CMK (cell line): ENCODE data around the gene SNAI1.
"Not testable (repeated sequence)": the region's sequence is repeated elsewhere in the genome, so short reads cannot be mapped to it uniquely, and the experiment has no call there.

Source experiments
- DNase-seq: peaks from one replicate; pipeline ENCODE4 v3.0.0-alpha.2; 2010; ENCODE audit warnings: low read depth

Gene SNAI1

GRCh38 chr20:49982346-49983122, at the start of gene SNAI1:
SNAI1 (plus strand) TSS chr20:49982980; CDS start chr20:49983060, 80 bp downstream.
- DNase-seq: peak; percentile 72

DNA sequence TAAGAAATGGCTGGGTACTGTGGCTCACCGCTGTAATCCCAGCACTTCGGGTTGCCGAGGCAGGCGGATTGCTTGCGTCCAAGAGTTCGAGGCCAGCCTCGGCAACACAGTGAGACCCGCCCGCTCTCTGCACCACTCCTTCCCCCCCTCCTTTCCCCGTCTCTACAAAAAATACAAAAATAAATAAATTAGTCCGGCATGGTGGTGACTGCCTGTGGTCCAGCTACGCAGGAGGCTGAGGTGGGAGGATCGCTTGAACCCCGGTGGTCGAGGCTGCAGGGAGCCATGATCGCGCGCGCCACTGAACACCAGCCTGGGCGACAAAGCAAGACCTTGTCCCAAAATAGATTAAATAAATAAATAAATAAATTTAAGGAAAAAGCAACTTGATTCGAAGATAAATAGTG, 47.0 kb upstream of the SNAI1 start:
- no peak for DNase-seq

DNA sequence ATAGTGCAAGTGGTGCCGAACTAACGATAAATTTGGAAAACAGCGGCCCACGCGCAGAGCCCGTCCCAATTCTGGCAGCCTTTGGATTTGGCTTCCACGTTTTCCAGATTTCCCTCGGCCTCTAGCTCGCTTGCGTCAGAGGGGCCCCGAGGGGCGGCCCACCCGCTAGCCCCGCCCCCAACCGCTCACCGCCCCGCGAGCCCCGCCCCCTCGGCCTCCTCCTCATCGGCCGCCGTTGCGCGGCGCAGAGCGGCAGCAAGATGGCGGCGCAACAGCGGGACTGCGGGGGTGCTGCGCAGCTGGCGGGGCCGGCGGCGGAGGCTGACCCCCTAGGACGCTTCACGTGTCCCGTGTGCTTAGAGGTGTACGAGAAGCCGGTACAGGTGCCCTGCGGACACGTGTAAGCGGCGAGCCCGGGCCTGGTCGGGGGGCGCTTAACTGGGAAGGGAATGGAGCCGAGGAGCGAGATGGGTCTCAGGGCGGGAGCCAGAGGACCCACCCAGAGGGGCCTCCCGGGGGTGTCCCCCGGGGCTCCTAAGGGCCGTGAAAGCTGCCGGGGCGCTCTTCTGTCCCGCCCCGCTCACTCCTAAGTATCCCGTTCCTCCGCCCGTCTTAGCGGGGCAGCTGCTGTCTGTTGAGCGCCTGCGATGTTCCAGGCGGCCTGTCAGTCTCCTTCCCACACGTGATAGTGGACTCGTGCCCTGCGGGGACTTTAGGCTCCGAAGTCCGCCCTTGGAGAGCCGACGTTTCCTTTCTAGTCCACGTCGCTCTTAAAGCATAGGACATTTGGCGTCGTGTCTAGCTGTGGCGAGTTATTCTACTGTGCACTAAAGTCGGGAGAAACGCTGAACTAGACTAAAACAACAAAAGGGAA, 46.4 kb upstream of the SNAI1 start, which contains the start of gene RNF114:
Gene RNF114, plus strand, starts transcription at position 245 of the 874 bp plus-strand sequence. Its CDS starts 16 bp downstream, at position 261.
- DNase-seq: peak; percentile 73

GRCh38 chr20:49937027-49937929, 45.5 kb upstream of the SNAI1 start:
- no peak for DNase-seq

DNA sequence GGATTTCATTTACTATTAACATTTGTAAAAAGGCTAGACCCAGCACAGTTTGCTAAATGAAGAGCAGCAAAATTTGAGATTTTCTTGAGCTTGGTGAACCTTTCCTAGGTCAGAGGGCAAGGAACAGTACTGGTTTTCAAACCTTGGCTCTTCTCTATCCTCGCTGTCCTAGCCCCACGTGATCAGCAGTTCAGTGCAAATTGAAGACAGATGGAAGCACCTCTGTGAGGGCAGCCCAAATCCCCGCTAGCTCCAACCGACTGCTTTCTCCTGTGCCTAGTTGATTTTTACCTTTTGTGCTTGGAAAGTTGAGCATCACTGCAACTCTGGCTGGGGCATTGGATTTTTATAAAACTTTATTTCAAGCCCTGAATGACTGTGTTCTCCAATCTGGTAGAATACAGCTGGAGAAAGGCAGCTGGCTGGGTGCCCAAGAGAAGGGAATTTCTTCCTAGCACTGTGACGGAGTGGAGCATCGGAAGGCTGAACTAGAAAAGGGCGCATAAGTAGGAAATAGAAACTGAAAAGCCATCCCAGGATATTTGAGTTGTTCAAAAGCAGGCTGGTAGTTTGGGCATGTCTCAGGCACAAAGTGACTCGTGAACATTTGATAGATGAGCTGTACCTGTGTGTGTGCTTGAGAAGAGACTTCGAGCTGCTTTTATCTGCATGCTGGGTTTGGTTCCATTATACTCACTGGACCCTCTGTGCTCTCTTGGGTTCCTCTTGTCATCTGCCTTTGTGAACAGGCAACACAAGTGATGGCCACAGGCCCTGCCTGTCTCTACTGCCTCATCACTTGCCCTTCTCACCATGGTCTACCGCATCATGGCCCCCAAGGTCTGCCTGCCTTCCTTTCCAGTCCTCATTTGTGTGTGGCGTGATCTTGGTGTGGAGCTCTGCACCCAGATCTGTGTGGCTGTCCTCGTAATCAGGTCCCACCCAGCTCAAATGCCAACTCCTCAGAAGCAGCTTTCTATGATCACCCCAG, 44.3 kb upstream of the SNAI1 start:
- DNase-seq: no peak

GRCh38 chr20:49941456-49941855, 41.3 kb upstream of the SNAI1 start:
- no peak for DNase-seq

GRCh38 chr20:49942303-49942702, 40.5 kb upstream of the SNAI1 start:
- DNase-seq: no peak

GRCh38 chr20:49942942-49943341, 39.8 kb upstream of the SNAI1 start:
- DNase-seq: no peak

- no peak for DNase-seq
These were observed 37.5 kb upstream of the SNAI1 start for GRCh38 chr20:49945306-49945700.

DNA sequence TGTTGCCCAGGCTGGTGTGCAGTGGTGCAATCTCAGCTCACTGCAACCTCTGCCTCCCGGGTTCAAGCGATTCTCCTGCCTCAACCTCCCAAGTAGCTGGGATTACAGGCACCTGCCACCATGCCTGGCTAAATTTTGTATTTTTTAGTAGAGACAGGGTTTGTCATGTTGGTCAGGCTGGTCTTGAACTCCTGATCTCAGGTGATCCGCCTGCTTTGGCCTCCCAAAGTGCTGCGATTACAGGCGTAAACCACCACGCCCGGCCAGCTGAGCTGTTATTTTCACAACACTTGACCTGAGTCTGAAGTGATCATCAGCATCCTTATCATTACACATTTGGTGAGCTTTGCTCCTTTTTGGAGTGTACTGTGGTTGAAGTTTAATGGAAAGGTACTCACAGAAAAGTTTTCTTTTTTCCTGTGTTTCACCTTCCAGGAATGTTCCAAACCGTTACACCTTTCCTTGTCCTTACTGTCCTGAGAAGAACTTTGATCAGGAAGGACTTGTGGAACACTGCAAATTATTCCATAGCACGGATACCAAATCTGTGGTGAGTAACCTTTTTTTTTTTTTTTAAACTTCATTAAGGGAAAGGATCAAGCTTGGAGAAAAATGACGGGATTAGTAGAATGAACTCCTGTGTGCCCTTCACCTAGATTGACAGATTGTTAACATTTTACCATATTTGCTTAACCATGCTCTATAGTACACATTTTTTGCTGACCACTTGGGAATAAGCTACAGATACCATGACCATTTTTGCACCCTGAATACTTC, 36.9 kb upstream of the SNAI1 start:
- DNase-seq: no peak

- no peak for DNase-seq
These were observed 34.6 kb upstream of the SNAI1 start for GRCh38 chr20:49948178-49948577.

DNA sequence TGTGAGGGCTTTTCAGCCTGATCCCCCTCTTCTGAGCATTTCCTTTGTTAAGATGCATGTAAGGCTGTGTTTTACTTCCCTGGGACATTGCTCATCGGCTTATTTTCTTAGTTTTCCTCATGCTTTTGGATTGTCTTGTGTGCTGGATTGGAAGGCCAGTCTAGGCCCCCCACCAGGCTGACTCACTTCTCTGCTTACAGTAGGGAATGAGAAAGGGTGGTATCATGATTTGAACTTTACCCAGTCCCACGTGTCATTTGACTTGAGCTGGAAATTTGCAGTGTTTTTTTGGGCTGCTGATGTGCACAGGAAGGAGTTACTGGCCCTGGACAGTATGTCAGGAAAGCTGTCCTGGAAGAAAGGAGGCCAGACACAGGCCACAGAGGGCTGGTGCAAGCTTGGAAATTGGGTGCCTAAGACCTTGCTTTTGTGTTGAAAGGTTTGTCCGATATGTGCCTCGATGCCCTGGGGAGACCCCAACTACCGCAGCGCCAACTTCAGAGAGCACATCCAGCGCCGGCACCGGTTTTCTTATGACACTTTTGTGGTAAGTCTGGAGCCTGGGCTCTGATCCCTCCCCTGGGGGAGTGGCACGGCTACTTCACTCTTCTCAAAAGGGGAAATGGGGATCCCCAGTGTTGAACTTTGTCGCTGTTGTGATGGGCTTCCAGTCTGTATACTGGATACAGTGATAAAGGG, 33.8 kb upstream of the SNAI1 start:
- DNase-seq: no peak

DNA sequence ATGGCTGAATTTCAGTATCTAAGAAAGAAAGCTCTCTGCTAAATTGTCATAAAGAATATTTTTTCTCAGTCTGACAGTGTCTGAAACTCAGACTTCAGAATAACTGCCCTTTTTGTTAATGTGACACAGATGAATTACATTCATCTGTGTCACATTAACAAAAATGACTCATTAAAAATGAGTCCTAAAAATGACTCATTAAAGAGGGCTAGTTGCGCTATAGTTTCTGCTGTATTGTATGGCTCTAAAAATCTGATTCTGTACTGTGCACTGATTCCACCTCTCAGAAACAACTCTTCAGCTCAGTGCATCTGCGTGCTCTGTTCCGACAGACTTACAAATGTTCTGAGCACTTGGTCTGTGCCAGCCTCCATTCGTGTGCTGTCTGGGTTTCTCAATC, 31.6 kb upstream of the SNAI1 start:
- DNase-seq: no peak

DNA sequence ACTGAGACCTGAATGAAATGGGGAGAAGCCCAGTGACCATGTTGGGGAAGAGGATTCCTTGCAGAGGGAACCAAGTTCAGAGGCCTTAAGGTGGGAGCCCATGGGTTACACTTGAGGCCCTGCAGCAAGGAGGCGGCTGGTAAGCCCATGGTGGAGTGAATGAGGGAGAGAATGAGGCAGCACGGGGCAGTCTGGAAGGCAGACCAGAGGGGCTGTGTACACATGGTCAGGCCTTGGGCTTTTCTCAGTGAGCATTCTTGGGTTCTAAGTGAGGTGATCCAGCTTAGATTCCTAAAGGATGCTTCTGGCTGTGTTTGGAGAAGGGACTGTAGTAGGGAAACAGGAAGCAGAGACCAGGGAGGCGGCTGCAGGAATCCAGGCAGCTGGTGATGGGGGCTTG, 27.6 kb upstream of the SNAI1 start:
- DNase-seq: no peak

DNA sequence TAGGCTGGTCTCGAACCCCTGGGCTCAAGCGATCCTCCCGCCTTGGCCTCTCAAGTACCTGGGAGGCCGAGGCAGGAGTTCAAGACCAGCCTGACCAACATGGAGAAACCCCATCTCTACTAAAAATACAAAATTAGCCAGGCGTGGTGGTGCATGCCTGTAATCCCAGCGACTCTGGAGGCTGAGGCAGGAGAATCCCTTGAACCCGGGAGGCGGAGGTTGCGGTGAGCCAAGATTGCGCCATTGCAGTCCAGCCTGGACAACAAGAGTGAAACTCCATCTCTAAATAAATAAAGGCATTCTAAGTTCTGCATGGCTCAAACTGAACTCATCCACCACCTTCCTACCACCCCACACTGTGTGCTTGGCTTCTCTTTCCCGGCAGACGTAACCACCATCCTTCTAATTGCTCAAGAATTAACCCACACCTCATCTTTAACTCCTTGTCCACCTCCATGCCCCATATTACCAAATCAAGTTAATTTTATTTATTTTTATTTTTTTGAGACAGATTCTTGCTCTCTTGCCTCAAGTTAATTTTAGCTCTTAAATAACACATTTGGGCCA, 26.9 kb upstream of the SNAI1 start:
- not testable (repeated sequence) for DNase-seq

- no peak for DNase-seq
These were observed 26.1 kb upstream of the SNAI1 start for GRCh38 chr20:49956689-49957088.

DNA sequence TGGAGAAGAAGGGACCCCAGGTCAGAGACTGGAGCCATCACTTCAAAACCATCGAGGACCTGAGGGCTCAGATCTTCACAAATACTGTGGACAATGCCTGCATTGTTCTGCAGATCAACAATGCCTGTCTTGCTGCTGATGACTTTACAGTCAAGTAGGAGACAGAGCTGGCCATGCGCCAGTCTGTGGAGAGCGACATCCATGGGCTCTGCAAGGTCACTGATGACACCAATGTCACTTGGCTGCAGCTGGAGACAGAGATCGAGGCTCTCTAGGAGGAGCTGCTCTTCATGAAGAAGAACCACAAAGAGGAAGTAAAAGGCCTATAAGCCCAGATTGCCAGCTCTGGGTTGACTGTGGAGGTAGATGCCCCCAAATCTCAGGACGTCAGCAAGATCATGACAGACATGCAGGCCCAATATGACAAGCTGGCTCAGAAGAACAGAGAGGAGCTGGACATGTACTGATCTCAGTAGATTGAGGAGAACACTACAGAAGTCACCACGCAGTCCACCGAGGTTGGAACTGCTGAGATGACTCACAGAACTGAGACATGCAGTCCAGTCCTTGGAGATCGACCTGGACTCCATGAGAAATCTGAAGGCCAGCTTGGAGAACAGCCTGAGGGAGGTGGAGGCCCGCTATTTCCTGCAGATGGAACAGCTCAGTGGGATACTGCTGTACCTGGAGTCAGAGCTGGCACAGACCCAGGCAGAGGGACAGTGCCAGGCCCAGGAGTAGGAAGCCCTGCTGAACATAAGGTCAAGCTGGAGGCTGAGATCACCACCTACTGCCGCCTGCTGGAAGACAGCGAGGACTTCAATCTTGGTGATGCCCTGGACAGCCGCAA, 25.5 kb upstream of the SNAI1 start:
- peak; percentile 31 for DNase-seq

GRCh38 chr20:49961413-49961812, 21.4 kb upstream of the SNAI1 start:
- DNase-seq: no peak
